ENCODE results near the gene NEUROD4. TPM values are rescaled to one million over a fixed set of nuclear protein-coding genes. Genes with fewer than 3 reads are reported as not detected.

NEUROD4 gene
- total and polyA plus RNA-seq, 10 of the 15 experiments (the other 5 are each of a cell fraction or from before 2014, with no cell fraction given): 0.06 TPM; not detected in 9

DNA sequence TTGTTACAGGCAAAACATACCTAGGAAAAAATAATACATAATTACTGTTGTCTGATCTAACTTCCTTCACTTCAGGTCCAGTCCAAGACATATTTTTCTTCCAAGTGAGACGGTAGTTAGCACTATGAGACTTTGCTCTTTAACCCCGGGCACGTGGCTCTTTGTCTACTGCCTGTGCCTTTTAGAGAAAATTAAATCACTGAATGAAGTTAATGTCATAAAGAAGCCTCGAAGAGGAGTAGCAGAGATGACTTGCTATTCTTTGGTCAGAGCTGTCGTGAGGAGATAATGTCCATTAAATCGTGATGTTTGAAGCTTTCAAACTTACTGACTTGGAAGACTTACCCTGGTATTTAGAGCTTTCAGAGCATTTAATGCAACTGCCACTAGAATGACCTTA is 43.9 kb upstream of the NEUROD4 start:
- WGBS (ENCODE audit: insufficient coverage, insufficient replicate concordance, low lambda C conversion rate, missing lambda C conversion rate): 96% methylated on average over 6 of the region's 6 CpGs
- SMC1A ChIA-PET (ENCODE audit: uncharacterized antibody, unreplicated experiment): interaction anchor here (1.0 to 13.8 kb wide), 5 partner anchors 9 to 96 kb away, joined by 4 to 90 read pairs (median 8); partner anchors contain the start of gene TESPA1
- H3K4me3 ChIP-seq: no peak overlapping the region
- BruUV-seq (replicated peaks): no TSS peak
- DNase-seq (ENCODE audit: low read depth, low spot score): no peak
- H2AFZ ChIP-seq (ENCODE audit: control insufficient read depth, low read depth, low read length): no peak overlapping the region
- CTCF ChIA-PET: interaction anchor here (0.7 to 6.6 kb wide), 8 partner anchors 8 to 227 kb away, joined by 3 to 30 read pairs (median 6); partner anchors contain the start of gene TESPA1
- TF ChIP-seq, protein P1, sequence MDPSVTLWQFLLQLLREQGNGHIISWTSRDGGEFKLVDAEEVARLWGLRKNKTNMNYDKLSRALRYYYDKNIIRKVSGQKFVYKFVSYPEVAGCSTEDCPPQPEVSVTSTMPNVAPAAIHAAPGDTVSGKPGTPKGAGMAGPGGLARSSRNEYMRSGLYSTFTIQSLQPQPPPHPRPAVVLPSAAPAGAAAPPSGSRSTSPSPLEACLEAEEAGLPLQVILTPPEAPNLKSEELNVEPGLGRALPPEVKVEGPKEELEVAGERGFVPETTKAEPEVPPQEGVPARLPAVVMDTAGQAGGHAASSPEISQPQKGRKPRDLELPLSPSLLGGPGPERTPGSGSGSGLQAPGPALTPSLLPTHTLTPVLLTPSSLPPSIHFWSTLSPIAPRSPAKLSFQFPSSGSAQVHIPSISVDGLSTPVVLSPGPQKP (IDR thresholded peaks at IDR 0.05; ENCODE audit: low read depth, low read length): no peak
- H4K20me1 ChIP-seq (ENCODE audit: control insufficient read depth, insufficient read depth): no peaks in the 10 kb centered on the region
- H3K4me1 ChIP-seq (ENCODE audit: control insufficient read depth, insufficient read depth, low read length): no peaks in the 10 kb centered on the region
- no peak overlapping the region for H3K27ac ChIP-seq (ENCODE audit: control insufficient read depth, insufficient read depth)
- H3K27me3 ChIP-seq (replicated peaks in 1 of 2; ENCODE audit: control insufficient read depth in 2 of 2, insufficient read depth in 2 of 2, low read length in 1 of 2): no peaks in the 10 kb centered on the region
- POLR2A ChIA-PET: interaction anchor here (0.7 to 1.4 kb wide), 3 partner anchors 9 to 12 kb away, joined by 3 to 7 read pairs (median 3); partner anchors contain the start of gene TESPA1
- no peak overlapping the region for H3K4me2 ChIP-seq (ENCODE audit: control insufficient read depth, insufficient read depth)
- RAD21 ChIA-PET (ENCODE audit: unreplicated experiment): interaction anchor here (1.0 kb wide), 1 partner anchor 18 kb away, joined by 3 read pairs; no protein-coding TSS in a partner anchor
- H3K9me3 ChIP-seq (replicated peaks; ENCODE audit: control insufficient read depth, insufficient read depth, low read length): no peaks in the 10 kb centered on the region
- in situ Hi-C loops (cut with MboI) (no loop called here), intact Hi-C loops (cut with micrococcal nuclease; ENCODE audit: unreplicated experiment) (no loop called here)
- no peak overlapping the region for H3K9ac ChIP-seq (ENCODE audit: control insufficient read depth, insufficient read depth, low read length)
- peaks cover 0 to 10% of the 10 kb centered on the region in 2 experiments; a peak in 1 of 4 replicates for H3K36me3 ChIP-seq (ENCODE audit: control insufficient read depth in 2 of 2, insufficient read depth in 2 of 2, low read length in 1 of 2)
- no peak for FAIRE-seq
- no peak for ATAC-seq
- H3K79me2 ChIP-seq (ENCODE audit: control insufficient read depth, insufficient read depth, low read length): no peaks in the 10 kb centered on the region; the same call in 1 of the 2 replicates

DNA sequence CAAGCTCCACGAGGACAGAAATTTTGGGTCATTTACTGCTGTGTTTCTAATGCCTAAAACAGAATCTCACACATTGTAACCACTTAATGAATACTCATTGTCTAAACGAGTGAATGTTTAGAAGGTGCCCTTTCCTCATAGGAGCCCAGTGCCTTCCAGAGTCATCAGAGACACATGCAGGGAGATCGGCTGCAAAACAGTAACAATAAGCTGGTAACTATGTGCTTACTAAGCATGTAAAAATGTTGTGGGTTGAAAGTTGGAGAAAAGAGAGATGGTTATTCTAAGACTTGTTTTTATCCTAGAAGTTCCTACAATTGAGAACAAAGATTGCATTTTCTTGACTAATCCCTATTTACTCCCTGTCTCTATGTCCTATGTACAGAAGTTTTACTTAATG is 42.6 kb upstream of the NEUROD4 start:
- ChIA-PET POLR2A (interaction anchor here (0.6 kb wide), 1 partner anchor 11 kb away, joined by 3 read pairs; no protein-coding TSS in a partner anchor), SMC1A (ENCODE audit: uncharacterized antibody, unreplicated experiment) (interaction anchor here (1.7 to 13.8 kb wide), 3 partner anchors 8 to 18 kb away, joined by 4 to 90 read pairs (median 22); no protein-coding TSS in a partner anchor), CTCF (interaction anchor here (0.5 to 2.8 kb wide), 4 partner anchors 16 to 165 kb away, joined by 3 to 14 read pairs (median 6); no protein-coding TSS in a partner anchor), RAD21 (ENCODE audit: unreplicated experiment) (no interaction called here)
- H3K27me3 ChIP-seq (replicated peaks in 1 of 2; ENCODE audit: control insufficient read depth in 2 of 2, insufficient read depth in 2 of 2, low read length in 1 of 2): no peaks in the 10 kb centered on the region
- no peak overlapping the region for H3K4me2 ChIP-seq (ENCODE audit: control insufficient read depth, insufficient read depth)
- WGBS (ENCODE audit: insufficient coverage, insufficient replicate concordance, low lambda C conversion rate, missing lambda C conversion rate): 87% methylated on average over 3 of the region's 3 CpGs
- H3K36me3 ChIP-seq (ENCODE audit: control insufficient read depth in 2 of 2, insufficient read depth in 2 of 2, low read length in 1 of 2): peaks cover 0 to 10% of the 10 kb centered on the region in 2 experiments; a peak in 2 of 4 replicates
- no peak overlapping the region for H3K4me3 ChIP-seq
- no TSS peak for BruUV-seq (replicated peaks)
- no peak overlapping the region for H3K9ac ChIP-seq (ENCODE audit: control insufficient read depth, insufficient read depth, low read length)
- intact Hi-C loops (cut with micrococcal nuclease; ENCODE audit: unreplicated experiment) (no loop called here), in situ Hi-C loops (cut with MboI) (no loop called here)
- peaks cover 6% of the 10 kb centered on the region; the same call in 1 of the 2 replicates for H3K4me1 ChIP-seq (ENCODE audit: control insufficient read depth, insufficient read depth, low read length)
- no peaks in the 10 kb centered on the region for H3K9me3 ChIP-seq (replicated peaks; ENCODE audit: control insufficient read depth, insufficient read depth, low read length)
- DNase-seq (ENCODE audit: low read depth, low spot score) (no peak), FAIRE-seq (no peak), ATAC-seq (no peak)
- H3K27ac ChIP-seq (ENCODE audit: control insufficient read depth, insufficient read depth): no peak overlapping the region
- no peaks in the 10 kb centered on the region; the same call in 1 of the 2 replicates for H3K79me2 ChIP-seq (ENCODE audit: control insufficient read depth, insufficient read depth, low read length)
- H2AFZ ChIP-seq (ENCODE audit: control insufficient read depth, low read depth, low read length): no peak overlapping the region
- no peaks in the 10 kb centered on the region for H4K20me1 ChIP-seq (ENCODE audit: control insufficient read depth, insufficient read depth)
- TF ChIP-seq IKZF2 (IDR thresholded peaks at IDR 0.05) (no peak), JUND (IDR thresholded peaks at IDR 0.05; ENCODE audit: low read depth, low read length) (no peak), BACH1 (IDR thresholded peaks at IDR 0.05; ENCODE audit: borderline replicate concordance) (no peak), BRCA1 (IDR thresholded peaks at IDR 0.05; ENCODE audit: low read depth, low read length) (no peak), BHLHE40 (IDR thresholded peaks at IDR 0.05; ENCODE audit: borderline replicate concordance in 1 of 2, low read depth in 2 of 2, low read length in 1 of 2) (no peak), GABPA (IDR thresholded peaks at IDR 0.05; ENCODE audit: low read depth) (no peak), TCF12 (IDR thresholded peaks at IDR 0.05; ENCODE audit: low read depth, low read length) (no peak)
- TF ChIP-seq, protein P2, sequence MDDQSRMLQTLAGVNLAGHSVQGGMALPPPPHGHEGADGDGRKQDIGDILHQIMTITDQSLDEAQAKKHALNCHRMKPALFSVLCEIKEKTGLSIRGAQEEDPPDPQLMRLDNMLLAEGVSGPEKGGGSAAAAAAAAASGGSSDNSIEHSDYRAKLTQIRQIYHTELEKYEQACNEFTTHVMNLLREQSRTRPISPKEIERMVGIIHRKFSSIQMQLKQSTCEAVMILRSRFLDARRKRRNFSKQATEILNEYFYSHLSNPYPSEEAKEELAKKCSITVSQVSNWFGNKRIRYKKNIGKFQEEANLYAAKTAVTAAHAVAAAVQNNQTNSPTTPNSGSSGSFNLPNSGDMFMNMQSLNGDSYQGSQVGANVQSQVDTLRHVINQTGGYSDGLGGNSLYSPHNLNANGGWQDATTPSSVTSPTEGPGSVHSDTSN (IDR thresholded peaks at IDR 0.05; ENCODE audit: insufficient replicate concordance, low read depth, low read length): no peak
- TF ChIP-seq, protein P3, sequence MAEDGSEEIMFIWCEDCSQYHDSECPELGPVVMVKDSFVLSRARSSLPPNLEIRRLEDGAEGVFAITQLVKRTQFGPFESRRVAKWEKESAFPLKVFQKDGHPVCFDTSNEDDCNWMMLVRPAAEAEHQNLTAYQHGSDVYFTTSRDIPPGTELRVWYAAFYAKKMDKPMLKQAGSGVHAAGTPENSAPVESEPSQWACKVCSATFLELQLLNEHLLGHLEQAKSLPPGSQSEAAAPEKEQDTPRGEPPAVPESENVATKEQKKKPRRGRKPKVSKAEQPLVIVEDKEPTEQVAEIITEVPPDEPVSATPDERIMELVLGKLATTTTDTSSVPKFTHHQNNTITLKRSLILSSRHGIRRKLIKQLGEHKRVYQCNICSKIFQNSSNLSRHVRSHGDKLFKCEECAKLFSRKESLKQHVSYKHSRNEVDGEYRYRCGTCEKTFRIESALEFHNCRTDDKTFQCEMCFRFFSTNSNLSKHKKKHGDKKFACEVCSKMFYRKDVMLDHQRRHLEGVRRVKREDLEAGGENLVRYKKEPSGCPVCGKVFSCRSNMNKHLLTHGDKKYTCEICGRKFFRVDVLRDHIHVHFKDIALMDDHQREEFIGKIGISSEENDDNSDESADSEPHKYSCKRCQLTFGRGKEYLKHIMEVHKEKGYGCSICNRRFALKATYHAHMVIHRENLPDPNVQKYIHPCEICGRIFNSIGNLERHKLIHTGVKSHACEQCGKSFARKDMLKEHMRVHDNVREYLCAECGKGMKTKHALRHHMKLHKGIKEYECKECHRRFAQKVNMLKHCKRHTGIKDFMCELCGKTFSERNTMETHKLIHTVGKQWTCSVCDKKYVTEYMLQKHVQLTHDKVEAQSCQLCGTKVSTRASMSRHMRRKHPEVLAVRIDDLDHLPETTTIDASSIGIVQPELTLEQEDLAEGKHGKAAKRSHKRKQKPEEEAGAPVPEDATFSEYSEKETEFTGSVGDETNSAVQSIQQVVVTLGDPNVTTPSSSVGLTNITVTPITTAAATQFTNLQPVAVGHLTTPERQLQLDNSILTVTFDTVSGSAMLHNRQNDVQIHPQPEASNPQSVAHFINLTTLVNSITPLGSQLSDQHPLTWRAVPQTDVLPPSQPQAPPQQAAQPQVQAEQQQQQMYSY (CRISPR knock-in tag; IDR thresholded peaks at IDR 0.05): no peak

Measured in GM12878 (cell line).